A673 (cell line): Measurements from ENCODE around the gene BSG. TPM values are rescaled to one million over a fixed set of nuclear protein-coding genes. Genes with fewer than 3 reads are reported as not detected.
"Not testable (repeated sequence)": the region's sequence is repeated elsewhere in the genome, so short reads cannot be mapped to it uniquely, and the experiment has no call there.

Experiments
- BruUV-seq: library from RNA; stranded (reverse); fragments of 400-500 nt; replicated peaks from 2 replicates; lab custom pipeline; 2021; lab: Mats Ljungman, UMichigan
- CTCF ChIA-PET: fragments of 300-600 bp; sonication (Branson Sonifier 250); formaldehyde crosslinking; loops from one replicate; lab custom pipeline; 2022; ENCODE audit warnings: antibody characterized with exemption; lab: Charles Lee
- POLR2A ChIA-PET: fragments of 300-600 bp; sonication (Branson Sonifier 250); formaldehyde crosslinking; loops from one replicate; lab custom pipeline; 2022; ENCODE audit warnings: antibody characterized with exemption; ENCODE audit not compliant: low non-redundant PET; lab: Charles Lee
- DNase-seq: peaks from one replicate; pipeline ENCODE4 v3.0.0-alpha.2; 2015; ENCODE audit warnings: low spot score
- H3K27ac ChIP-seq: fragments of 200-600 bp; sonication (generic); 2 replicates; pipeline ENCODE4 v1.5.1; 2016; ENCODE audit warnings: mixed run types, low read depth, mild to moderate bottlenecking, mixed read lengths, antibody characterized with exemption, low read length; ENCODE audit not compliant: poor library complexity, severe bottlenecking
- H3K27me3 ChIP-seq: fragments of 200-600 bp; sonication (generic); replicated peaks from 2 replicates; pipeline ENCODE4 v1.6.1; 2017; ENCODE audit warnings: mixed run types, low read depth, mild to moderate bottlenecking, mixed read lengths, antibody characterized with exemption, low read length; ENCODE audit not compliant: insufficient read depth, poor library complexity
- H3K36me3 ChIP-seq: fragments of 200-600 bp; sonication (generic); 2 replicates; pipeline ENCODE4 v1.6.1; 2016; ENCODE audit warnings: mixed run types, mild to moderate bottlenecking, mixed read lengths, antibody characterized with exemption, low read length; ENCODE audit not compliant: insufficient read depth, poor library complexity, severe bottlenecking
- H3K4me1 ChIP-seq: fragments of 200-600 bp; sonication (generic); 2 replicates; pipeline ENCODE4 v1.6.1; 2017; ENCODE audit warnings: mixed run types, mild to moderate bottlenecking, mixed read lengths, antibody characterized with exemption, low read length; ENCODE audit not compliant: insufficient read depth, poor library complexity, severe bottlenecking
- H3K4me3 ChIP-seq: fragments of 200-600 bp; sonication (generic); 2 replicates; pipeline ENCODE4 v1.5.1; 2016; ENCODE audit warnings: low read depth, mixed run types, mild to moderate bottlenecking, mixed read lengths, low read length; ENCODE audit not compliant: poor library complexity, severe bottlenecking
- H3K9me3 ChIP-seq: fragments of 200-600 bp; sonication (generic); 2 replicates; pipeline ENCODE4 v1.6.1; 2016; ENCODE audit warnings: mixed run types, low read depth, mild to moderate bottlenecking, mixed read lengths, antibody characterized with exemption, low read length; ENCODE audit not compliant: poor library complexity, severe bottlenecking
- EZH2 ChIP-seq: fragments of 200-600 bp; sonication (generic); IDR thresholded peaks from 2 replicates; pipeline ENCODE4 v1.6.1; 2017; ENCODE audit warnings: borderline replicate concordance, low read depth, mild to moderate bottlenecking, mixed read lengths, antibody characterized with exemption, low read length; ENCODE audit not compliant: poor library complexity, severe bottlenecking
- intact Hi-C: fragments of 100-400 bp; cut with micrococcal nuclease; formaldehyde crosslinking; loops from one replicate; pipeline ENCODE4 v1.10.0; 2022; ENCODE audit not compliant: unreplicated experiment
- total RNA-seq: library from RNA; stranded (reverse); gene quantifications from 2 replicates; pipeline ENCODE4 v1.2.3, GENCODE V29; 2021
- TF ChIP-seq, protein P1 (sequence below): fragments of 300-800, 200-600 bp; sonication (generic); conservative IDR thresholded peaks from 2 replicates; pipeline ENCODE4 v1.5.1; 2017; ENCODE audit warnings: low read depth, mild to moderate bottlenecking, antibody characterized with exemption, low read length, moderate library complexity, mixed read lengths

The BSG gene
- total RNA-seq, 1 experiment from 2014 or later = 865 TPM

DNA sequence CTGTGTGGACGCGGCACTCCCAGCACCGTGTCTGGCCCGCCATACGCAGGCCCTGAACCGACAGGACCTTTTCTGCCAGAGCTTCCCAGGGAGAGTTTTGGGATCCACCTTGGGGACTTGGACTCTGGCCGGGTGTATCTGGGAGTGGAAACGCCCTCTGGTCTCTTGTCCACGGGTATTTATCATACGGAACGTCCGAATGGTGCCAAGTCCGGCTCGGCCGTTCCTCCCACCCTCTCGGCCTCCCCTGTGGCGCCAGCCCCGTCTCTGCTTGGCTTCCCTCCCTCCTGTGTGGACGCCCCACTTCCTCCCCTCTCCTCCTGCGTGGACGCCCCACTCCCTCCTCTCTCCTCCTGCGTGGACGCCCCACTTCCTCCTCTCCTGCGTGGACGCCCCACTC, 29.4 kb downstream of the BSG start:
- CTCF ChIA-PET = no interaction called here

DNA sequence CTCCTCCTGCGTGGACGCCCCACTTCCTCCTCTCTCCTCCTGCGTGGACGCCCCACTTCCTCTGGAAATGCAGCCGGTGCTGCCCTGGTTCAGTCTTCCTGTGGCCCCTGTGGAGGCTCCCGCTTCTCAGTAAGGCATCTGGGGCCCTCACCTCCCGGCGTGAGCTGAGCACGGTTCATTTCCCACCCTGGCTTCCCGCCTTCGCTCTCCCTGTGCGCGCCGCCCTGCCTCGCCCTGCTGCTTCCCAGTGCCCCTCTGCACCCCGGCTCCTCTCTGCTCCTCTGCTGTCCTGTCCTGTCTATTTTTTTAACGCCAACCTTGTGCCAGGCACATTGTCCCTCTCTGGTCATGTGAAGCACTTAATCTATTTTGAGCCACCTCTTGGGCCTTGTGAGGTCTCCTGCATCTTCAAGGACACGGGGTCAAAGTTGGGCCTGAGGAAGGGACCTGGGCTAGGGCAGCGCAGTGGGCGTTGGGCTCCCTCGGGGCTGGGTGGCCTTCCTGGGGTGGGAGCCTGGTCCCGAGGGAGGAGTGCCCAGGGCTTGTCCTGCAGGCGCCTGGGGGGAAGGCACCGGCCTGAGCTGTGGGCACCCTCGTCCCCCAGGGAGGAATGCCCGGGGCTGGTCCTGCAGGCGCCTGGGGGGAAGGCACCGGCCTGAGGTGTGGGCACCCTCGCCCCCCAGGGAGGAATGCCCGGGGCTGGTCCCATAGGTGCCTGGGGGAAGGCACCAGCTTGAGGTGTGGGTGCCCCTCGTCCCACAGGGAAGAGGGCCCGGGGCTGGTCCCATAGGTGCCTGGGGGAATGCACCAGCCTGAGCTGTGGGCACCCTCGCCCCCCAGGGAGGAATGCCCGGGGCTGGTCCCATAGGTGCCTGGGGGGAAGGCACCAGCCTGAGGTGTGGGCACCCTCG, 30.2 kb downstream of the BSG start:
- intact Hi-C loops = no loop called here
- Histone ChIP-seq H3K27me3 (no peaks in the 10 kb centered on the region), H3K27ac (no peak overlapping the region), H3K9me3 (no peaks in the 10 kb centered on the region), H3K36me3 (no peaks in the 10 kb centered on the region), H3K4me3 (no peak overlapping the region), H3K4me1 (no peaks in the 10 kb centered on the region)
- ChIA-PET CTCF (no interaction called here), POLR2A (no interaction called here)
- BruUV-seq = no TSS peak
- DNase-seq = no peak
- TF ChIP-seq EZH2 = no peak
- TF ChIP-seq, protein P1, sequence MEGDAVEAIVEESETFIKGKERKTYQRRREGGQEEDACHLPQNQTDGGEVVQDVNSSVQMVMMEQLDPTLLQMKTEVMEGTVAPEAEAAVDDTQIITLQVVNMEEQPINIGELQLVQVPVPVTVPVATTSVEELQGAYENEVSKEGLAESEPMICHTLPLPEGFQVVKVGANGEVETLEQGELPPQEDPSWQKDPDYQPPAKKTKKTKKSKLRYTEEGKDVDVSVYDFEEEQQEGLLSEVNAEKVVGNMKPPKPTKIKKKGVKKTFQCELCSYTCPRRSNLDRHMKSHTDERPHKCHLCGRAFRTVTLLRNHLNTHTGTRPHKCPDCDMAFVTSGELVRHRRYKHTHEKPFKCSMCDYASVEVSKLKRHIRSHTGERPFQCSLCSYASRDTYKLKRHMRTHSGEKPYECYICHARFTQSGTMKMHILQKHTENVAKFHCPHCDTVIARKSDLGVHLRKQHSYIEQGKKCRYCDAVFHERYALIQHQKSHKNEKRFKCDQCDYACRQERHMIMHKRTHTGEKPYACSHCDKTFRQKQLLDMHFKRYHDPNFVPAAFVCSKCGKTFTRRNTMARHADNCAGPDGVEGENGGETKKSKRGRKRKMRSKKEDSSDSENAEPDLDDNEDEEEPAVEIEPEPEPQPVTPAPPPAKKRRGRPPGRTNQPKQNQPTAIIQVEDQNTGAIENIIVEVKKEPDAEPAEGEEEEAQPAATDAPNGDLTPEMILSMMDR = no peak

More for the DNA sequence above, 29.4 kb downstream of the BSG start:
- no peak overlapping the region for H3K27ac ChIP-seq
- TF ChIP-seq, protein P1 = no peak
- no peak for TF ChIP-seq EZH2
- no peaks in the 10 kb centered on the region for H3K9me3 ChIP-seq
- POLR2A ChIA-PET = no interaction called here
- no peaks in the 10 kb centered on the region for H3K36me3 ChIP-seq
- no peaks in the 10 kb centered on the region for H3K27me3 ChIP-seq
- intact Hi-C loops = no loop called here
- no peak for DNase-seq
- H3K4me3 ChIP-seq = no peak overlapping the region
- BruUV-seq = no TSS peak
- H3K4me1 ChIP-seq = no peaks in the 10 kb centered on the region

DNA sequence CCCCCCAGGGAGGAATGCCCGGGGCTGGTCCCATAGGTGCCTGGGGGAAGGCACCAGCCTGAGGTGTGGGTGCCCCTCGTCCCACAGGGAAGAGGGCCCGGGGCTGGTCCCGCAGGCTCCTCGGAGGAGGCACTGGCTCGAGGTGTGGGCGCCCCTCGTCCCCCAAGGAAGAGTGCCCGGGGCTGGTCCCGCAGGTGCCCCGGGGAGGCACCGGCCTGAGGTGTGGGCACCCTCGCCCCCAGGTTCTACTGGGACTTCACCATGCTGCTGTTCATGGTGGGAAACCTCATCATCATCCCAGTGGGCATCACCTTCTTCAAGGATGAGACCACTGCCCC, 30.9 kb downstream of the BSG start:
- BruUV-seq, H3K27ac ChIP-seq, intact Hi-C loops, DNase-seq, POLR2A ChIA-PET, H3K9me3 ChIP-seq, H3K4me3 ChIP-seq, H3K27me3 ChIP-seq, CTCF ChIA-PET, H3K4me1 ChIP-seq, H3K36me3 ChIP-seq: not testable (repeated sequence)

DNA sequence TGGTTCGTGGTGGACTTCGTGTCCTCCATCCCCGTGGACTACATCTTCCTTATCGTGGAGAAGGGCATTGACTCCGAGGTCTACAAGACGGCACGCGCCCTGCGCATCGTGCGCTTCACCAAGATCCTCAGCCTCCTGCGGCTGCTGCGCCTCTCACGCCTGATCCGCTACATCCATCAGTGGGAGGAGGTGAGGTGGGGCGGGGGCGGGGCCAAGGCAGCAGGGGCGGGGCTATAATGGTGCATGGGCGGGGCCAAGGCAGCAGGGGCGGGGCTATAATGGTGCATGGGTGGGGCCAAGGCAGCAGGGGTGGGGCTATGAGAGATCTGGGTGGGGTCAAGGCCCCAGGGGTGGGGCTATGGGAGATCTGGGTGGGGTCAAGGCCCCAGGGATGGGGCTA, 31.4 kb downstream of the BSG start:
- DNase-seq, H3K36me3 ChIP-seq, CTCF ChIA-PET, H3K9me3 ChIP-seq, H3K4me1 ChIP-seq, BruUV-seq, H3K27ac ChIP-seq, H3K27me3 ChIP-seq, H3K4me3 ChIP-seq, intact Hi-C loops, POLR2A ChIA-PET: not testable (repeated sequence)
